SK-N-SH treated with all-trans-retinoic acid at 6 μM for 48 hours (cell line): ENCODE data around the gene SHANK1.

Experiments used
- ATAC-seq: fragments of 200-7000 bp; cut with Tn5 transposase; 3 replicates; pipeline ENCODE4 v1.9.1; 2020; ENCODE audit warnings: mild to moderate bottlenecking, moderate library complexity
- ARNTL ChIP-seq: fragments of 450-650 bp; formaldehyde crosslinking; IDR thresholded peaks from 2 replicates; pipeline ENCODE4 v1.5.0; 2020; ENCODE audit warnings: low read depth, mild to moderate bottlenecking, moderate library complexity, borderline replicate concordance
- BACH2 ChIP-seq: fragments of 250-450 bp; sonication (Bioruptor Pico); IDR thresholded peaks from 2 replicates; pipeline ENCODE4 v1.9.0; 2021; ENCODE audit warnings: mild to moderate bottlenecking, borderline replicate concordance
- CREB5 ChIP-seq: fragments of 250-450 bp; sonication (Bioruptor Pico); IDR thresholded peaks from 2 replicates; pipeline ENCODE4 v1.5.1; 2020; ENCODE audit warnings: low read depth, mild to moderate bottlenecking, moderate library complexity
- CSDC2 ChIP-seq: fragments of 250-450 bp; sonication (Bioruptor Pico); IDR thresholded peaks from 2 replicates; pipeline ENCODE4 v1.5.0; 2020; ENCODE audit warnings: mild to moderate bottlenecking, moderate library complexity
- CSRNP3 ChIP-seq: fragments of 250-450 bp; sonication (Bioruptor Pico); IDR thresholded peaks from 2 replicates; pipeline ENCODE4 v1.5.1; 2021; ENCODE audit warnings: mild to moderate bottlenecking, moderate library complexity
- ESRRG ChIP-seq: fragments of 250-450 bp; sonication (Bioruptor Pico); IDR thresholded peaks from 2 replicates; pipeline ENCODE4 v1.6.1; 2021; ENCODE audit warnings: mild to moderate bottlenecking
- GLIS3 ChIP-seq: fragments of 250-450 bp; sonication (Bioruptor Pico); IDR thresholded peaks from 2 replicates; pipeline ENCODE4 v1.5.0; 2020; ENCODE audit warnings: mild to moderate bottlenecking, moderate library complexity
- ISL1 ChIP-seq: fragments of 250-450 bp; sonication (Bioruptor Pico); IDR thresholded peaks from 2 replicates; pipeline ENCODE4 v2.1.2; 2022; ENCODE audit warnings: mild to moderate bottlenecking, moderate library complexity
- OSR1 ChIP-seq: fragments of 250-450 bp; sonication (Bioruptor Pico); IDR thresholded peaks from 2 replicates; pipeline ENCODE4 v1.8.0; 2022; ENCODE audit warnings: moderate library complexity, mild to moderate bottlenecking, inconsistent platforms
- PATZ1 ChIP-seq: fragments of 250-450 bp; sonication (Bioruptor Pico); IDR thresholded peaks from 2 replicates; pipeline ENCODE4 v1.8.0; 2020; ENCODE audit warnings: mild to moderate bottlenecking, moderate library complexity, borderline replicate concordance
- PPARA ChIP-seq: fragments of 250-450 bp; sonication (Bioruptor Pico); IDR thresholded peaks from 2 replicates; pipeline ENCODE4 v1.5.0; 2020; ENCODE audit warnings: mild to moderate bottlenecking, borderline replicate concordance
- RARB ChIP-seq: fragments of 250-450 bp; sonication (Bioruptor Pico); IDR thresholded peaks from 2 replicates; pipeline ENCODE4 v1.8.0; 2021; ENCODE audit warnings: mild to moderate bottlenecking, moderate library complexity
- SNAI2 ChIP-seq: fragments of 250-450 bp; sonication (Bioruptor Pico); IDR thresholded peaks from 2 replicates; pipeline ENCODE4 v1.5.0; 2020; ENCODE audit warnings: mild to moderate bottlenecking, moderate library complexity
- TCF4 ChIP-seq: fragments of 250-450 bp; sonication (Bioruptor Pico); IDR thresholded peaks from 2 replicates; pipeline ENCODE4 v1.8.0; 2021; ENCODE audit warnings: mild to moderate bottlenecking, moderate library complexity, borderline replicate concordance
- TSHZ2 ChIP-seq: fragments of 250-450 bp; sonication (Bioruptor Pico); IDR thresholded peaks from 2 replicates; pipeline ENCODE4 v1.5.0; 2020; ENCODE audit warnings: mild to moderate bottlenecking, moderate library complexity
- ZC3H10 ChIP-seq: fragments of 250-450 bp; sonication (Bioruptor Pico); IDR thresholded peaks from 2 replicates; pipeline ENCODE4 v1.5.1; 2021; ENCODE audit warnings: mild to moderate bottlenecking, moderate library complexity
- ZFP3 ChIP-seq: fragments of 250-450 bp; sonication (Bioruptor Pico); IDR thresholded peaks from 2 replicates; pipeline ENCODE4 v1.5.0; 2020; ENCODE audit warnings: mild to moderate bottlenecking, moderate library complexity
- ZFP30 ChIP-seq: fragments of 450-650 bp; formaldehyde crosslinking; IDR thresholded peaks from 2 replicates; pipeline ENCODE4 v1.5.0; 2022; ENCODE audit warnings: mild to moderate bottlenecking, moderate library complexity
- ZNF565 ChIP-seq: fragments of 450-650 bp; formaldehyde crosslinking; conservative IDR thresholded peaks from 2 replicates; pipeline ENCODE4 v1.5.0; 2020; ENCODE audit warnings: low read depth, mild to moderate bottlenecking, moderate library complexity
- ZNF70 ChIP-seq: fragments of 450-650 bp; formaldehyde crosslinking; IDR thresholded peaks from 2 replicates; pipeline ENCODE4 v1.5.0; 2020; ENCODE audit warnings: mild to moderate bottlenecking, moderate library complexity
- ZNF8 ChIP-seq: fragments of 450-650 bp; formaldehyde crosslinking; IDR thresholded peaks from 2 replicates; pipeline ENCODE4 v1.5.0; 2020; ENCODE audit warnings: mild to moderate bottlenecking, moderate library complexity

Gene SHANK1

GRCh38 chr19:50661766-50662650 lies 57.6 kb downstream of the SHANK1 start:
- no peak for ATAC-seq
- TF ChIP-seq PPARA (CRISPR knock-in tag) (no peak), BACH2 (CRISPR knock-in tag) (no peak), ZNF565 (CRISPR knock-in tag) (no peak), CSDC2 (CRISPR knock-in tag) (no peak), TSHZ2 (CRISPR knock-in tag) (no peak), ARNTL (CRISPR knock-in tag) (no peak), RARB (CRISPR knock-in tag) (no peak), ZNF8 (CRISPR knock-in tag) (no peak), ZFP30 (no peak), PATZ1 (no peak), GLIS3 (CRISPR knock-in tag) (no peak), CREB5 (no peak), ESRRG (no peak), ZNF70 (no peak), ISL1 (CRISPR knock-in tag) (no peak), OSR1 (CRISPR knock-in tag) (no peak), SNAI2 (no peak), ZC3H10 (CRISPR knock-in tag) (no peak), CSRNP3 (CRISPR knock-in tag) (no peak)

- ATAC-seq = no peak
- TF ChIP-seq GLIS3 (CRISPR knock-in tag) = no peak
- no peak for TF ChIP-seq PATZ1
- no peak for TF ChIP-seq ARNTL (CRISPR knock-in tag)
- no peak for TF ChIP-seq TCF4 (CRISPR knock-in tag)
- no peak for TF ChIP-seq ZFP3
- TF ChIP-seq ZNF8 (CRISPR knock-in tag) = no peak
- TF ChIP-seq ZNF565 (CRISPR knock-in tag) = no peak
- no peak for TF ChIP-seq RARB (CRISPR knock-in tag)
- TF ChIP-seq TSHZ2 (CRISPR knock-in tag) = no peak
- no peak for TF ChIP-seq PPARA (CRISPR knock-in tag)
- TF ChIP-seq ESRRG = no peak
- TF ChIP-seq ISL1 (CRISPR knock-in tag) = no peak
- no peak for TF ChIP-seq OSR1 (CRISPR knock-in tag)
- TF ChIP-seq CSRNP3 (CRISPR knock-in tag) = no peak
Observed at GRCh38 chr19:50661023-50661422, 58.6 kb downstream of the SHANK1 start.
